Measurements from ENCODE around the gene NDC80.

- TF ChIP-seq CTCF (IDR thresholded peaks at IDR 0.05; ENCODE audit: low read length) (no peak), EZH2 (optimal IDR thresholded peaks at IDR 0.05; ENCODE audit: low read depth, low read length) (no peak), EZH2phosphoT487 (IDR thresholded peaks at IDR 0.05; ENCODE audit: low read length) (no peak)
These were observed 73.2 kb downstream of the NDC80 start for GRCh38 chr18:2644535-2644934.
